Measurements from ENCODE around the gene CST6.
A peak's percentile ranks its signal among the peaks of the same experiment; 100 is the strongest.

CST6 gene

DNA sequence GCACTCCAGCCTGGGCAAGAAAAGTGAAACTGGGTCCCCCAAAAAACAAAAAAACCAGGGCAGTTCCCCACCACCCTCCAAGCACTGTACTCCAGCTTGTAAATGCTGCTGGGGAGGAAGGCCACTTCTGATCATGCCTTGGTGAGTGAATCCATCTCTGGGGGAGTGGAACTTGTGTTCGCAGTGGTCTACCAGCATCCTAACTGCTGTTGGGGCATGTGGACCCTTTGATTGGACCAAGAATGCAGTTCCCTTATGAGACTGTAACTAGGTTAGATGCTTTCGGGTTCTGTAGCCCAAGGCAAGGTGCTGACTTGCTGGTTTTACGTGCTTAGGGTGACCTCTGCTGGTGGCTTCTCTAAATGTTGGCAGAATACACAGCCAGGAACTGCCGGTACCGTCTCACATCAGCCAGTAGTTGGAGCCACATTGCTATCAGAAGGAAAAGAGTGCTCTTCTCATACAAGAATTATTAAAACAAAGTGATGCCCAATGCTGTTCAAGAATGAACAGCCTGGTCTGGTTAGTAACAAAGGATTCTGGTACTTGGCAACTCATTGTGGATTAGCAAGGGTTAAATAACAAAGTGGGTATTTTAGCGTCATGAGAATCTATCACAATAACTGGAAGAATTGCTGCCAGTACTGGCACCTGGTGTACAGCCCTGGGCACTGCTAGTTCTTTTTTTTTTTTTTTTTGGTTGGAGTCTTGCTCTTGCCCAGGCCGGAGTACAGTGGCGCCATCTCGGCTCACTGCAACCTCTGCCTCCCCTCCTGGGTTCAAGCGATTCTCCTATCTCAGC lies 22.8 kb upstream of the CST6 start:
- H2AFZ ChIP-seq (ENCODE audit: low read length): no peak overlapping the region
- no peaks in the 10 kb centered on the region for H3K36me3 ChIP-seq (ENCODE audit: insufficient read depth, low read length)
- no peak overlapping the region for H3K4me3 ChIP-seq (ENCODE audit: low read length, poor library complexity, severe bottlenecking)
- TF ChIP-seq EZH2phosphoT487 (IDR thresholded peaks at IDR 0.05; ENCODE audit: borderline replicate concordance): no peak
- TF ChIP-seq CTCF (conservative IDR thresholded peaks at IDR 0.05; ENCODE audit: low read length): peak; percentile 100
- H3K79me2 ChIP-seq (ENCODE audit: insufficient read depth, low read length): no peaks in the 10 kb centered on the region
- H3K4me1 ChIP-seq (ENCODE audit: insufficient read depth, low read length, poor library complexity, severe bottlenecking): no peaks in the 10 kb centered on the region
- H3K9ac ChIP-seq (ENCODE audit: low read depth, low read length, poor library complexity, severe bottlenecking): no peak overlapping the region
- no peak overlapping the region for H3K4me2 ChIP-seq (ENCODE audit: low read depth, low read length, poor library complexity, severe bottlenecking)
- H3K27me3 ChIP-seq (ENCODE audit: insufficient read depth, low read length, poor library complexity, severe bottlenecking): no peaks in the 10 kb centered on the region
- peaks cover 2% of the 10 kb centered on the region; the same call in 1 of the 2 replicates for H3F3A ChIP-seq (ENCODE audit: low read depth)
- no peaks in the 10 kb centered on the region for H4K20me1 ChIP-seq (ENCODE audit: insufficient read depth, low read length, poor library complexity, severe bottlenecking)
- H3K9me2 ChIP-seq (replicated peaks; ENCODE audit: low read depth, low read length): no peaks in the 10 kb centered on the region
- H3K9me3 ChIP-seq (ENCODE audit: insufficient read depth, low read depth, low read length): no peaks in the 10 kb centered on the region

GRCh38 chr11:65992056-65992455 lies 19.8 kb upstream of the CST6 start:
- no peaks in the 10 kb centered on the region for H3K9me2 ChIP-seq (replicated peaks; ENCODE audit: low read depth, low read length)
- H3K9me3 ChIP-seq (ENCODE audit: insufficient read depth, low read depth, low read length): no peaks in the 10 kb centered on the region
- H3K4me3 ChIP-seq (ENCODE audit: low read length, poor library complexity, severe bottlenecking): no peak overlapping the region
- peaks cover 1% of the 10 kb centered on the region; the same call in 1 of the 2 replicates for H3K36me3 ChIP-seq (ENCODE audit: insufficient read depth, low read length)
- H3K4me1 ChIP-seq (ENCODE audit: insufficient read depth, low read length, poor library complexity, severe bottlenecking): no peaks in the 10 kb centered on the region
- peaks cover 2% of the 10 kb centered on the region for H3F3A ChIP-seq (ENCODE audit: low read depth)
- no peak overlapping the region for H2AFZ ChIP-seq (ENCODE audit: low read length)
- no peaks in the 10 kb centered on the region for H3K27me3 ChIP-seq (ENCODE audit: insufficient read depth, low read length, poor library complexity, severe bottlenecking)
- TF ChIP-seq EZH2phosphoT487 (IDR thresholded peaks at IDR 0.05; ENCODE audit: borderline replicate concordance) (no peak), CTCF (conservative IDR thresholded peaks at IDR 0.05; ENCODE audit: low read length) (no peak)
- H4K20me1 ChIP-seq (ENCODE audit: insufficient read depth, low read length, poor library complexity, severe bottlenecking): no peaks in the 10 kb centered on the region
- no peak overlapping the region for H3K9ac ChIP-seq (ENCODE audit: low read depth, low read length, poor library complexity, severe bottlenecking)
- H3K4me2 ChIP-seq (ENCODE audit: low read depth, low read length, poor library complexity, severe bottlenecking): no peak overlapping the region
- no peaks in the 10 kb centered on the region for H3K79me2 ChIP-seq (ENCODE audit: insufficient read depth, low read length)

- H3K4me1 ChIP-seq (ENCODE audit: insufficient read depth, low read length, poor library complexity, severe bottlenecking): peaks cover 14% of the 10 kb centered on the region
- no peaks in the 10 kb centered on the region for H3K9me2 ChIP-seq (replicated peaks; ENCODE audit: low read depth, low read length)
- peaks cover 32% of the 10 kb centered on the region; the same call in 1 of the 2 replicates for H3K36me3 ChIP-seq (ENCODE audit: insufficient read depth, low read length)
- no peak overlapping the region for H3K4me3 ChIP-seq (ENCODE audit: low read length, poor library complexity, severe bottlenecking)
- no peaks in the 10 kb centered on the region; the same call in 1 of the 2 replicates for H3F3A ChIP-seq (ENCODE audit: low read depth)
- H3K4me2 ChIP-seq (ENCODE audit: low read depth, low read length, poor library complexity, severe bottlenecking): no peak overlapping the region
- TF ChIP-seq EZH2phosphoT487 (IDR thresholded peaks at IDR 0.05; ENCODE audit: borderline replicate concordance): no peak
- no peak for TF ChIP-seq CTCF (conservative IDR thresholded peaks at IDR 0.05; ENCODE audit: low read length)
- peaks cover 21% of the 10 kb centered on the region for H4K20me1 ChIP-seq (ENCODE audit: insufficient read depth, low read length, poor library complexity, severe bottlenecking)
- no peak overlapping the region for H3K9ac ChIP-seq (ENCODE audit: low read depth, low read length, poor library complexity, severe bottlenecking)
- no peaks in the 10 kb centered on the region for H3K9me3 ChIP-seq (ENCODE audit: insufficient read depth, low read depth, low read length)
- no peaks in the 10 kb centered on the region for H3K27me3 ChIP-seq (ENCODE audit: insufficient read depth, low read length, poor library complexity, severe bottlenecking)
- H2AFZ ChIP-seq (ENCODE audit: low read length): no peak overlapping the region
- peaks cover 36% of the 10 kb centered on the region for H3K79me2 ChIP-seq (ENCODE audit: insufficient read depth, low read length)
Observed at GRCh38 chr11:65997286-65997685, 14.5 kb upstream of the CST6 start.
